ENCODE data around the gene KCNK7. TPM values are rescaled to one million over a fixed set of nuclear protein-coding genes. Genes with fewer than 3 reads are reported as not detected.

The KCNK7 gene
- total RNA-seq, 1 experiment from 2014 or later, result 1.8 TPM

GRCh38 chr11:65593518-65594414 is 1.8 kb downstream of the KCNK7 start:
- no CpG with 5 or more reads among the region's 26 CpGs for WGBS (ENCODE audit: extremely low coverage, insufficient read length, low lambda C conversion rate)
- H3K23me2 ChIP-seq (ENCODE audit: insufficient read length, low read depth, low read length, poor library complexity, severe bottlenecking), result no peaks in the 10 kb centered on the region
- H3K79me1 ChIP-seq (ENCODE audit: insufficient read depth, low read depth, low read length, poor library complexity, severe bottlenecking), result no peaks in the 10 kb centered on the region
- peak; percentile 86 for TF ChIP-seq CTCF (conservative IDR thresholded peaks at IDR 0.05)
- no peak overlapping the region for H2BK20ac ChIP-seq (ENCODE audit: low read depth, low read length, poor library complexity, severe bottlenecking)
- DNase-seq, result peak; percentile 72
- H2AFZ ChIP-seq (ENCODE audit: low read length), result no peak overlapping the region
- no peak overlapping the region for H3K56ac ChIP-seq (ENCODE audit: insufficient read length, low read depth, low read length)
- no peaks in the 10 kb centered on the region for H4K20me1 ChIP-seq (ENCODE audit: control insufficient read depth, insufficient read depth, insufficient read length)
- H2BK12ac ChIP-seq (ENCODE audit: insufficient read length, low read depth, low read length), result no peak overlapping the region
- no peak overlapping the region for H3K9ac ChIP-seq (ENCODE audit: extremely low read depth, insufficient read length, low read length)
- no peak overlapping the region for H2BK120ac ChIP-seq (ENCODE audit: low read depth, low read length, poor library complexity, severe bottlenecking)
- H3K18ac ChIP-seq (ENCODE audit: insufficient read length, low read depth, low read length), result no peak overlapping the region
- no peak overlapping the region for H3T11ph ChIP-seq (ENCODE audit: low read length)
- H3K27me3 Mint-ChIP-seq (ENCODE audit: low read depth), result peaks cover 41% of the 10 kb centered on the region
- no peaks in the 10 kb centered on the region; the same call in 1 of the 2 replicates for H3K4me1 ChIP-seq (ENCODE audit: insufficient read depth, low read length)
- no peak overlapping the region for H4K5ac ChIP-seq (ENCODE audit: insufficient read length, low read depth, low read length)
- H2BK5ac ChIP-seq (ENCODE audit: insufficient read length, low read length), result no peak overlapping the region
- H3K4ac ChIP-seq (ENCODE audit: low read depth, low read length), result no peak overlapping the region
- H2BK15ac ChIP-seq (ENCODE audit: low read depth, low read length), result no peak overlapping the region; the same call in 1 of the 2 replicates
- no peaks in the 10 kb centered on the region for H3K79me2 ChIP-seq (ENCODE audit: insufficient read depth, low read length)
- no peak overlapping the region for H2AK5ac ChIP-seq (ENCODE audit: insufficient read length, low read length)
- H3K23ac ChIP-seq (ENCODE audit: insufficient read length, low read depth, low read length), result no peak overlapping the region
- peaks cover 8 to 19% of the 10 kb centered on the region in 2 experiments for H3K4me1 Mint-ChIP-seq
- H3K4me3 Mint-ChIP-seq, result peak overlapping the region in 1 of 2 experiments; percentile 55; a peak in 3 of 5 replicates
- no peaks in the 10 kb centered on the region; the same call in 1 of the 2 replicates for H3K27me3 ChIP-seq (ENCODE audit: insufficient read depth, low read length)
- no peak overlapping the region for H4K8ac ChIP-seq (replicated peaks; ENCODE audit: insufficient read length, low read depth, low read length)
- no peaks in the 10 kb centered on the region for H3K9me3 ChIP-seq (ENCODE audit: control insufficient read depth, low read depth, low read length)
- H3K9me3 Mint-ChIP-seq, result no peaks in the 10 kb centered on the region
- no peak overlapping the region for H4K91ac ChIP-seq (ENCODE audit: insufficient read length, low read depth, low read length)
- H3K4me2 ChIP-seq (ENCODE audit: insufficient read depth, insufficient read length, low read length), result no peak overlapping the region
- no peak overlapping the region for H3K27ac Mint-ChIP-seq
- no peak overlapping the region; the same call in 1 of the 2 replicates for H3K14ac ChIP-seq (ENCODE audit: insufficient read depth, low read length)
- H3K36me3 Mint-ChIP-seq (ENCODE audit: insufficient read depth in 1 of 3, low read depth in 3 of 3), result peaks cover 0 to 14% (median 4%) of the 10 kb centered on the region in 3 experiments; a peak in 6 of 7 replicates
- no peak overlapping the region for H3K27ac ChIP-seq (ENCODE audit: insufficient read length, low read depth, low read length)
